PC-3 (cell line): ENCODE measurements around the gene PHGDH. TPM values are rescaled to one million over a fixed set of nuclear protein-coding genes. Genes with fewer than 3 reads are reported as not detected.
A peak's percentile ranks its signal among the peaks of the same experiment; 100 is the strongest.

Experiments
- ATAC-seq: fragments of 200-7000 bp; cut with Tn5 transposase; 2 replicates; pipeline ENCODE4 v1.9.1; 2020; ENCODE audit warnings: mild to moderate bottlenecking, moderate library complexity
- BruUV-seq: library from RNA; stranded (reverse); fragments of 400-500 nt; replicated peaks from 2 replicates; lab custom pipeline; 2021; lab: Mats Ljungman, UMichigan
- CTCF ChIA-PET: fragments of 300-600 bp; sonication (Branson Sonifier 250); formaldehyde crosslinking; loops from one replicate; lab custom pipeline; 2022; ENCODE audit warnings: antibody characterized with exemption; lab: Charles Lee
- POLR2A ChIA-PET: fragments of 300-600 bp; sonication (Branson Sonifier 250); formaldehyde crosslinking; loops from one replicate; lab custom pipeline; 2022; ENCODE audit warnings: antibody characterized with exemption; ENCODE audit not compliant: unreplicated experiment; lab: Charles Lee
- DNase-seq: peaks from one replicate; pipeline ENCODE4 v3.0.0-alpha.2; 2015
- H2AFZ ChIP-seq: fragments of 300-600 bp; sonication (generic); 2 replicates; pipeline ENCODE4 v1.6.0; 2016; ENCODE audit warnings: antibody characterized with exemption, low read length
- H3F3A ChIP-seq: fragments of 300-600 bp; sonication (generic); one replicate; pipeline ENCODE4 v1.6.0; 2017; ENCODE audit warnings: antibody characterized with exemption, low read length, control low read depth, mild to moderate bottlenecking; ENCODE audit not compliant: unreplicated experiment
- H3K27ac ChIP-seq: fragments of 300-600 bp; sonication (generic); 2 replicates; pipeline ENCODE4 v1.5.1; 2016; ENCODE audit warnings: mild to moderate bottlenecking, low read length
- H3K27me3 ChIP-seq: fragments of 300-600 bp; sonication (generic); 2 replicates; pipeline ENCODE4 v1.6.1; 2016; ENCODE audit warnings: low read length, mixed read lengths
- H3K36me3 ChIP-seq: fragments of 300-600 bp; sonication (generic); 2 replicates; pipeline ENCODE4 v1.6.1; 2016; ENCODE audit warnings: low read depth, mixed run types, low read length, mixed read lengths
- H3K4me1 ChIP-seq: fragments of 300-600 bp; sonication (generic); 2 replicates; pipeline ENCODE4 v1.5.1; 2016; ENCODE audit warnings: low read length; ENCODE audit not compliant: insufficient read depth
- H3K4me2 ChIP-seq: fragments of 300-600 bp; sonication (generic); 2 replicates; pipeline ENCODE4 v1.6.0; 2016; ENCODE audit warnings: low read length
- H3K4me3 ChIP-seq: fragments of 300-600 bp; sonication (generic); 2 replicates; pipeline ENCODE4 v1.5.1; 2016; ENCODE audit warnings: mild to moderate bottlenecking, low read length, mixed read lengths
- H3K79me2 ChIP-seq: fragments of 300-600 bp; sonication (generic); 2 replicates; pipeline ENCODE4 v1.6.1; 2017; ENCODE audit warnings: low read length, mixed read lengths
- H3K9ac ChIP-seq: fragments of 300-600 bp; sonication (generic); 2 replicates; pipeline ENCODE4 v1.6.0; 2016; ENCODE audit warnings: mild to moderate bottlenecking, low read length
- H3K9me2 ChIP-seq: fragments of 300-600 bp; sonication (generic); replicated peaks from 2 replicates; pipeline ENCODE4 v1.6.1; 2016; ENCODE audit warnings: mixed run types, low read length, mixed read lengths
- H3K9me3 ChIP-seq: fragments of 300-600 bp; sonication (generic); 2 replicates; pipeline ENCODE4 v1.6.1; 2016; ENCODE audit warnings: low read length, mixed read lengths
- H4K20me1 ChIP-seq: fragments of 300-600 bp; sonication (generic); 2 replicates; pipeline ENCODE4 v1.6.1; 2016; ENCODE audit warnings: low read length, mixed read lengths
- CTCF ChIP-seq: fragments of 300-600 bp; sonication (generic); conservative IDR thresholded peaks from 2 replicates; pipeline ENCODE4 v1.5.1; 2017; ENCODE audit warnings: antibody characterized with exemption, low read depth, mild to moderate bottlenecking, low read length
- EZH2 ChIP-seq: fragments of 300-600 bp; sonication (generic); IDR thresholded peaks from one replicate; pipeline ENCODE4 v1.6.1; 2017; ENCODE audit warnings: antibody characterized with exemption, mild to moderate bottlenecking, low read length; ENCODE audit not compliant: unreplicated experiment
- EZH2phosphoT487 ChIP-seq: fragments of 300-600 bp; sonication (generic); IDR thresholded peaks from 2 replicates; pipeline ENCODE4 v1.6.1; 2018; ENCODE audit warnings: mild to moderate bottlenecking, antibody characterized with exemption, low read length, borderline replicate concordance
- intact Hi-C: fragments of 100-400 bp; cut with micrococcal nuclease; formaldehyde crosslinking; loops from 2 replicates; pipeline ENCODE4 v1.9.0; 2023
- total RNA-seq: library from RNA; depleted of rRNA; stranded (reverse); fragments of >200 nt; gene quantifications from 2 replicates; pipeline ENCODE4 v1.2.3, GENCODE V29; 2014

PHGDH gene
- total RNA-seq, 1 experiment from 2014 or later: 134 TPM

GRCh38 chr1:119679223-119679622 lies 32.5 kb upstream of the PHGDH start:
- CTCF ChIA-PET: no interaction called here
- H4K20me1 ChIP-seq: no peaks in the 10 kb centered on the region
- H3K79me2 ChIP-seq: no peaks in the 10 kb centered on the region

GRCh38 chr1:119680193-119680592 lies 31.5 kb upstream of the PHGDH start:
- H3K27me3 ChIP-seq: no peaks in the 10 kb centered on the region
- no peaks in the 10 kb centered on the region for H4K20me1 ChIP-seq
- ATAC-seq (no peak), DNase-seq (no peak)
- H3K36me3 ChIP-seq: no peaks in the 10 kb centered on the region
- peaks cover 8% of the 10 kb centered on the region for H3K4me1 ChIP-seq
- H3K79me2 ChIP-seq: no peaks in the 10 kb centered on the region
- intact Hi-C loops: no loop called here
- TF ChIP-seq EZH2phosphoT487: no peak
- TF ChIP-seq CTCF: no peak
- no peak for TF ChIP-seq EZH2
- H3K9me2 ChIP-seq: no peaks in the 10 kb centered on the region
- H3K9ac ChIP-seq: no peak overlapping the region
- H3K4me2 ChIP-seq: no peak overlapping the region
- no TSS peak for BruUV-seq
- no peak overlapping the region for H3K4me3 ChIP-seq
- no peaks in the 10 kb centered on the region for H3K9me3 ChIP-seq
- H2AFZ ChIP-seq: no peak overlapping the region
- H3K27ac ChIP-seq: no peak overlapping the region
- ChIA-PET CTCF (no interaction called here), POLR2A (no interaction called here)
- no peaks in the 10 kb centered on the region for H3F3A ChIP-seq

More at GRCh38 chr1:119679223-119679622, 32.5 kb upstream of the PHGDH start:
- H3K36me3 ChIP-seq: no peaks in the 10 kb centered on the region
- H3K27me3 ChIP-seq: no peaks in the 10 kb centered on the region
- POLR2A ChIA-PET: no interaction called here
- peaks cover 16% of the 10 kb centered on the region for H3K4me1 ChIP-seq
- peaks cover 4% of the 10 kb centered on the region for H3F3A ChIP-seq
- H3K9ac ChIP-seq: no peak overlapping the region
- H3K9me2 ChIP-seq: no peaks in the 10 kb centered on the region
- H3K9me3 ChIP-seq: no peaks in the 10 kb centered on the region
- TF ChIP-seq EZH2phosphoT487: no peak
- intact Hi-C loops: loop anchor here (10.0 kb wide), 1 partner anchor 106 kb away; no protein-coding TSS in a partner anchor
- ATAC-seq (no peak), DNase-seq (no peak)
- no peak overlapping the region for H3K27ac ChIP-seq
- no TSS peak for BruUV-seq
- H2AFZ ChIP-seq: no peak overlapping the region
- no peak overlapping the region for H3K4me3 ChIP-seq
- H3K4me2 ChIP-seq: no peak overlapping the region

- Histone ChIP-seq H3K4me1 (peaks cover 4% of the 10 kb centered on the region), H3K4me2 (no peak overlapping the region), H3K27ac (no peak overlapping the region), H2AFZ (no peak overlapping the region), H4K20me1 (no peaks in the 10 kb centered on the region), H3K79me2 (no peaks in the 10 kb centered on the region), H3K9me2 (no peaks in the 10 kb centered on the region), H3F3A (no peaks in the 10 kb centered on the region), H3K9ac (no peak overlapping the region), H3K27me3 (no peaks in the 10 kb centered on the region), H3K4me3 (no peak overlapping the region), H3K9me3 (no peaks in the 10 kb centered on the region), H3K36me3 (no peaks in the 10 kb centered on the region)
- BruUV-seq: no TSS peak
- intact Hi-C loops: no loop called here
- peak; percentile 69 for ATAC-seq
- POLR2A ChIA-PET: no interaction called here
- peak; percentile 15 for DNase-seq
- no peak for TF ChIP-seq EZH2
- no peak for TF ChIP-seq CTCF
- no peak for TF ChIP-seq EZH2phosphoT487
- CTCF ChIA-PET: no interaction called here
These were observed 31.0 kb upstream of the PHGDH start for GRCh38 chr1:119680723-119681122.
